ENCODE data around the gene LCE2D.

- TF ChIP-seq CTCF (IDR thresholded peaks at IDR 0.05) (no peak), POLR2A (IDR thresholded peaks at IDR 0.05) (no peak), POLR2AphosphoS5 (IDR thresholded peaks at IDR 0.05) (no peak)
Measured at GRCh38 chr1:152646656-152647055, 16.5 kb upstream of the LCE2D start.
